Naive thymus-derived CD4-positive, alpha-beta T cell (primary cell): ENCODE results near the gene PSMB10. TPM values are rescaled to one million over a fixed set of nuclear protein-coding genes. Genes with fewer than 3 reads are reported as not detected.
A peak's percentile ranks its signal among the peaks of the same experiment; 100 is the strongest.
"Not testable (repeated sequence)": the region's sequence is repeated elsewhere in the genome, so short reads cannot be mapped to it uniquely, and the experiment has no call there.

Experiments
- ATAC-seq: fragments of 150-1000 bp; cut with Tn5 transposase; 2 replicates; pipeline ENCODE4 v1.10.0; 2021; ENCODE audit warnings: mild to moderate bottlenecking, moderate library complexity
- CTCF ChIA-PET: fragments of 350-600 bp; sonication (Branson Sonifier 250); formaldehyde crosslinking; loops from one replicate; lab custom pipeline; 2021; ENCODE audit warnings: antibody characterized with exemption; lab: Charles Lee
- POLR2A ChIA-PET: fragments of 350-600 bp; sonication (Branson Sonifier 250); formaldehyde crosslinking; loops from one replicate; lab custom pipeline; 2021; ENCODE audit warnings: antibody characterized with exemption, inconsistent platforms; lab: Charles Lee
- DNase-seq, 9 donors: peaks; one replicate each; pipeline versions ENCODE4 v3.0.0 to v3.0.0-alpha.2; 2020 to 2022; ENCODE audit warnings: mixed read lengths in 1 of 9
- H3K27ac ChIP-seq: one replicate; pipeline ENCODE4 v1.7.0; 2013; ENCODE audit warnings: mild to moderate bottlenecking, low read depth, low read length, moderate library complexity
- H3K27me3 ChIP-seq, 2 donors: one replicate each; pipeline ENCODE4 v1.7.0; 2013; ENCODE audit warnings: low read length in 2 of 2, mild to moderate bottlenecking in 2 of 2, moderate library complexity in 2 of 2; ENCODE audit not compliant: control insufficient read depth in 2 of 2, insufficient read depth in 2 of 2
- H3K36me3 ChIP-seq, 3 experiments: 1 replicate in 2 of 3; 2 replicates in 1 of 3; pipeline ENCODE4 v1.7.0; 2013; ENCODE audit warnings: low read length in 3 of 3, mild to moderate bottlenecking in 3 of 3, moderate library complexity in 1 of 3; ENCODE audit not compliant: insufficient read depth in 3 of 3, control insufficient read depth in 2 of 3
- H3K4me1 ChIP-seq, 2 donors: one replicate each; pipeline ENCODE4 v1.7.0; 2013; ENCODE audit warnings: low read length in 2 of 2, mild to moderate bottlenecking in 2 of 2, moderate library complexity in 1 of 2; ENCODE audit not compliant: control insufficient read depth in 2 of 2, insufficient read depth in 2 of 2
- H3K4me3 ChIP-seq: 2 replicates; pipeline ENCODE4 v1.7.0; 2013; ENCODE audit warnings: mild to moderate bottlenecking, low read length
- H3K9me3 ChIP-seq, 3 experiments: 1 replicate in 2 of 3; 2 replicates in 1 of 3; pipeline ENCODE4 v1.7.0; 2013; ENCODE audit warnings: low read length in 3 of 3; ENCODE audit not compliant: control insufficient read depth in 2 of 3
- H3K27ac Mint-ChIP-seq, 9 donors: one replicate each; pipeline ENCODE4 v1.8.0; 2020 to 2022; ENCODE audit warnings: mixed read lengths in 9 of 9, mild to moderate bottlenecking in 8 of 9, moderate library complexity in 5 of 9, inconsistent platforms in 2 of 9
- H3K27me3 Mint-ChIP-seq, 5 donors: one replicate each; pipeline ENCODE4 v1.8.0; 2021 to 2022; ENCODE audit warnings: mixed read lengths in 5 of 5, mild to moderate bottlenecking in 1 of 5
- H3K36me3 Mint-ChIP-seq, 5 donors: one replicate each; pipeline ENCODE4 v1.8.0; 2020 to 2022; ENCODE audit warnings: mixed read lengths in 5 of 5, mild to moderate bottlenecking in 3 of 5, inconsistent platforms in 1 of 5
- H3K4me1 Mint-ChIP-seq, 7 donors: one replicate each; pipeline ENCODE4 v1.8.0; 2020 to 2022; ENCODE audit warnings: mixed read lengths in 7 of 7, mild to moderate bottlenecking in 3 of 7, inconsistent platforms in 1 of 7
- H3K4me3 Mint-ChIP-seq, 10 donors: one replicate each; pipeline ENCODE4 v1.8.0; 2020 to 2022; ENCODE audit warnings: mild to moderate bottlenecking in 10 of 10, mixed read lengths in 10 of 10, moderate library complexity in 6 of 10, inconsistent platforms in 2 of 10
- H3K9me3 Mint-ChIP-seq, 11 donors: one replicate each; pipeline ENCODE4 v1.8.0; 2020 to 2022; ENCODE audit warnings: mixed read lengths in 11 of 11, mild to moderate bottlenecking in 4 of 11, inconsistent platforms in 1 of 11, moderate library complexity in 1 of 11
- intact Hi-C, 2 donors: fragments of 100-400 bp; cut with micrococcal nuclease; formaldehyde crosslinking; loops; one replicate each; pipeline ENCODE4 v1.15.1; 2023
- polyA plus RNA-seq, 2 donors: library from polyadenylated mRNA; unstranded; fragments of 300-500 nt; fragmentation: Illumina TruSeq; gene quantifications; one replicate each; pipeline ENCODE4 v1.2.3, GENCODE V29; 2021
- total RNA-seq, 6 experiments: library from RNA in 5 of 6; stranded (reverse) in 5 of 6; gene quantifications; 1 replicate in 5 of 6; 2 replicates in 1 of 6; pipeline ENCODE4 v1.2.3 and lab custom pipeline; 2021 to 2026

The PSMB10 gene
- total and polyA plus RNA-seq, 7 experiments from 2014 or later = 101 to 542 (median 144) TPM

DNA sequence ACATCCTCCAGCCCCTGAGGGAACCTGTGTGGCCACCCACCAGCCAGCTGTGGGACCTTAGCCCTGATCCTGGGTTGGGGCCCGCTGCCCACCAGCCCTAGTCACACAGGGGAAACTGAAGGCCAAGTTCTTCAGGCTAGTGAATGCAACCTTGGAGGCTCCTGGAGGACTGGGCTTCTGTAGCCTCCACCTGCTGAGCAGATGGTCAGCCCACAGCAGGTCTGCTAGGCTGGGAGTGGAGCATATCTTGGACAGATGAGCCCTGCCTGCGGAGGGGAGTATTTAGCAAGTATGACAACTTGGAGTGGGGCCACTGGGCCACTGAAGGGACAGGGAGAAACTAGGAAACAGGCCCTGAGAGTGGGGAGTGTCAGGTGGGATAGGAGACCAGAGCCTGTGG lies 39.6 kb upstream of the PSMB10 start:
- peak overlapping the region in 2 of 9 donors; percentile 40 to 71 for H3K27ac Mint-ChIP-seq
- intact Hi-C loops = no loop called here
- peaks cover 0 to 10% (median 0%) of the 10 kb centered on the region in 5 donors for H3K27me3 Mint-ChIP-seq
- H3K4me3 Mint-ChIP-seq = no peak overlapping the region
- ChIA-PET CTCF (interaction anchor here (0.6 kb wide), 1 partner anchor 23 kb away, joined by 3 read pairs; the partner anchor contains the start of gene DPEP2), POLR2A (no interaction called here)
- Histone ChIP-seq H3K4me3 (no peak overlapping the region), H3K9me3 (no peaks in the 10 kb centered on the region), H3K4me1 (no peaks in the 10 kb centered on the region), H3K36me3 (no peaks in the 10 kb centered on the region), H3K27me3 (no peaks in the 10 kb centered on the region), H3K27ac (no peak overlapping the region)
- H3K36me3 Mint-ChIP-seq = no peaks in the 10 kb centered on the region
- ATAC-seq = no peak
- no peak for DNase-seq
- H3K9me3 Mint-ChIP-seq = no peaks in the 10 kb centered on the region
- H3K4me1 Mint-ChIP-seq = peaks cover 0 to 5% (median 0%) of the 10 kb centered on the region in 7 donors

GRCh38 chr16:67975321-67976105 lies 38.9 kb upstream of the PSMB10 start:
- POLR2A ChIA-PET = interaction anchor here (1.0 kb wide), 1 partner anchor 8 kb away, joined by 3 read pairs; no protein-coding TSS in a partner anchor
- DNase-seq (peak in 1 of 9 donors; percentile 6), ATAC-seq (no peak)
- Histone ChIP-seq H3K27ac (no peak overlapping the region), H3K9me3 (no peaks in the 10 kb centered on the region), H3K27me3 (no peaks in the 10 kb centered on the region), H3K4me3 (no peak overlapping the region), H3K4me1 (no peaks in the 10 kb centered on the region), H3K36me3 (no peaks in the 10 kb centered on the region)
- intact Hi-C loops = no loop called here
- Mint-ChIP-seq H3K4me1 (peaks cover 0 to 5% (median 0%) of the 10 kb centered on the region in 7 donors), H3K9me3 (no peaks in the 10 kb centered on the region), H3K27ac (peak overlapping the region in 3 of 9 donors; percentile 16 to 71 (median 40)), H3K4me3 (no peak overlapping the region), H3K36me3 (no peaks in the 10 kb centered on the region), H3K27me3 (peaks cover 0 to 10% (median 0%) of the 10 kb centered on the region in 5 donors)
- CTCF ChIA-PET = interaction anchor here (0.6 kb wide), 1 partner anchor 24 kb away, joined by 3 read pairs; the partner anchor contains the start of gene DPEP2

- ATAC-seq = not testable (repeated sequence)
- POLR2A ChIA-PET = interaction anchor here (0.8 to 2.4 kb wide), 3 partner anchors 8 to 457 kb away, joined by 3 to 6 read pairs (median 3); partner anchors contain the start of gene PSMB10
Observed at GRCh38 chr16:67972285-67972684, 35.6 kb upstream of the PSMB10 start.

DNA sequence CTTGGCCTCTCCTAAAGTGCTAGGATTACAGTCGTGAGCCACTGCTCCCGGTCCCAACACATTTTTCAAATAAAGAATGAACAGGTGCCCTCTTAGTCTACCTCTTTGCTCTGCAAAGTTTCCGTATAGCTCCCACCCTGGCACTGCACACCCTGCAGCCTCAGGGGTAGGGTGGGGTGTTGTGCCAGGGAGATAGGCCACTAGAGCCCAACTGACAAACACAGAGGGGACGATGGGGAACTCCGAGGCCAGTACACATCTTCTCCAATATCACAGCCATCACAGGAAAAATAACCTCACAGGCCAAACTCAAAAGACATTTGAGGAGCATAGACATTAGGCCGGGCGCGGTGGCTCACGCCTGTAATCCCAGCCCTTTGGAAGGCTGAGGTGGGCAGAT lies 34.5 kb upstream of the PSMB10 start:
- H3K27ac ChIP-seq = no peak overlapping the region
- no peaks in the 10 kb centered on the region for H3K9me3 ChIP-seq
- H3K36me3 ChIP-seq = no peaks in the 10 kb centered on the region
- H3K4me1 Mint-ChIP-seq = peaks cover 16 to 25% (median 23%) of the 10 kb centered on the region in 7 donors
- H3K4me1 ChIP-seq = peaks cover 10 to 14% of the 10 kb centered on the region in 2 donors
- peaks cover 0 to 2% (median 0%) of the 10 kb centered on the region in 11 donors for H3K9me3 Mint-ChIP-seq
- ChIA-PET CTCF (no interaction called here), POLR2A (interaction anchor here (3.5 kb wide), 1 partner anchor 12 kb away, joined by 17 read pairs; no protein-coding TSS in a partner anchor)
- no peaks in the 10 kb centered on the region for H3K36me3 Mint-ChIP-seq
- DNase-seq = no peak
- H3K27me3 ChIP-seq = no peaks in the 10 kb centered on the region
- ATAC-seq = no peak
- H3K4me3 Mint-ChIP-seq = peak overlapping the region in 5 of 10 donors; percentile 34 to 78 (median 41)
- H3K4me3 ChIP-seq = no peak overlapping the region
- H3K27ac Mint-ChIP-seq = peak overlapping the region in 5 of 9 donors; percentile 61 to 88 (median 75)
- peaks cover 0 to 4% (median 0%) of the 10 kb centered on the region in 5 donors for H3K27me3 Mint-ChIP-seq
- intact Hi-C loops = no loop called here

More at GRCh38 chr16:67972285-67972684, 35.6 kb upstream of the PSMB10 start:
- H3K27ac Mint-ChIP-seq, H3K27me3 Mint-ChIP-seq, H3K36me3 Mint-ChIP-seq, H3K4me3 Mint-ChIP-seq, CTCF ChIA-PET, H3K36me3 ChIP-seq, H3K9me3 ChIP-seq, intact Hi-C loops, DNase-seq, H3K27ac ChIP-seq, H3K9me3 Mint-ChIP-seq, H3K27me3 ChIP-seq, H3K4me3 ChIP-seq, H3K4me1 ChIP-seq: not testable (repeated sequence)
- H3K4me1 Mint-ChIP-seq = peaks cover 10 to 19% (median 13%) of the 10 kb centered on the region in 7 donors

GRCh38 chr16:67969254-67970039 lies 32.8 kb upstream of the PSMB10 start:
- H3K4me1 ChIP-seq = peaks cover 10 to 14% of the 10 kb centered on the region in 2 donors
- peak overlapping the region; percentile 77 to 93 (median 91) for H3K27ac Mint-ChIP-seq
- peak overlapping the region; percentile 88 for H3K4me3 ChIP-seq
- peaks cover 0 to 2% (median 0%) of the 10 kb centered on the region in 11 donors for H3K9me3 Mint-ChIP-seq
- peaks cover 20 to 39% (median 29%) of the 10 kb centered on the region in 7 donors for H3K4me1 Mint-ChIP-seq
- ATAC-seq = peak; percentile 21
- H3K9me3 ChIP-seq = no peaks in the 10 kb centered on the region
- ChIA-PET CTCF (interaction anchor here (0.9 kb wide), 1 partner anchor 33 kb away, joined by 3 read pairs; the partner anchor contains the start of gene PSMB10), POLR2A (interaction anchor here (0.6 to 3.5 kb wide), 9 partner anchors 12 to 133 kb away, joined by 4 to 17 read pairs (median 5); partner anchors contain the start of genes DPEP2 and PSMB10)
- H3K27me3 ChIP-seq = no peaks in the 10 kb centered on the region
- H3K36me3 ChIP-seq = no peaks in the 10 kb centered on the region
- DNase-seq = peak in 5 of 9 donors; percentile 15 to 44 (median 43)
- peak overlapping the region; percentile 86 to 100 (median 96) for H3K4me3 Mint-ChIP-seq
- peak overlapping the region; percentile 81 for H3K27ac ChIP-seq
- peaks cover 0 to 1% (median 0%) of the 10 kb centered on the region in 5 donors for H3K27me3 Mint-ChIP-seq
- intact Hi-C loops = loop anchor here (2.0 kb wide), 3 partner anchors 13 to 53 kb away; partner anchors contain the start of genes DDX28 (in 1 of the 2) and DUS2 (in 1 of the 2)
- H3K36me3 Mint-ChIP-seq = no peaks in the 10 kb centered on the region
